Right cardiac atrium (tissue), 5 donors: ENCODE results near the gene B9D1. TPM values are rescaled to one million over a fixed set of nuclear protein-coding genes. Genes with fewer than 3 reads are reported as not detected.

Experiments used
- ATAC-seq, 2 donors: fragments of 200-7000 bp; cut with Tn5 transposase; one replicate each; pipeline versions ENCODE4 v1.8.0 to v1.9.1; 2020; ENCODE audit warnings: moderate library complexity in 2 of 2, mild to moderate bottlenecking in 1 of 2
- DNase-seq, 3 donors: peaks; one replicate each; pipeline ENCODE4 v3.0.0-alpha.2; 2020
- H3K27ac ChIP-seq: one replicate; pipeline ENCODE4 v1.5.1; 2013; ENCODE audit warnings: mild to moderate bottlenecking, low read length, control low read depth, moderate library complexity
- H3K27me3 ChIP-seq: one replicate; pipeline ENCODE4 v1.6.1; 2013; ENCODE audit not compliant: control insufficient read depth, insufficient read depth
- H3K4me1 ChIP-seq: one replicate; pipeline ENCODE4 v1.6.1; 2013; ENCODE audit warnings: low read length; ENCODE audit not compliant: control insufficient read depth, insufficient read depth
- H3K4me3 ChIP-seq: one replicate; pipeline ENCODE4 v1.5.1; 2013; ENCODE audit warnings: low read length, control low read depth
- H3K9me3 ChIP-seq: one replicate; pipeline ENCODE4 v1.6.1; 2013; ENCODE audit warnings: low read length; ENCODE audit not compliant: control insufficient read depth
- WGBS: extraction: QIAGEN DNeasy Blood & Tissue Kit; methylation state at CpG from one replicate; pipeline ENCODE4 v1.1.7; 2013; 5-methylcytosine and 5-hydroxymethylcytosine counted together
- intact Hi-C, 4 donors: fragments of 100-400 bp; cut with DNase I; formaldehyde crosslinking; loops; one replicate each; pipeline versions ENCODE4 v1.11.0 to v1.14.0; 2022 to 2023
- polyA plus RNA-seq: library from polyadenylated mRNA; stranded (reverse); fragments of 200-250 nt; gene quantifications from one replicate; pipeline ENCODE4 v1.2.3, GENCODE V29; 2013
- total RNA-seq, 4 donors: library from RNA; stranded (reverse); fragmentation: NEBNext Ultra II Directional; extraction: Animal tissue kit (Norgen Biotek cat#: 25700); gene quantifications; one replicate each; pipeline ENCODE4 v1.2.1, GENCODE V29; 2021
- donor health status: healthy with polysubstance abuse.
- donor health status: DM: no; HTN: yes; CAD: no.
- donor health status: DM: no; HTN: no; CAD: no.
- donor health status: DM: no; HTN: yes; CAD: no; lungs with severe emphysema.
- donor health status: DM: yes; HTN: yes; CAD: no.

Gene B9D1
- total and polyA plus RNA-seq, 5 donors = 9.8 to 20.9 (median 12.2) TPM

DNA sequence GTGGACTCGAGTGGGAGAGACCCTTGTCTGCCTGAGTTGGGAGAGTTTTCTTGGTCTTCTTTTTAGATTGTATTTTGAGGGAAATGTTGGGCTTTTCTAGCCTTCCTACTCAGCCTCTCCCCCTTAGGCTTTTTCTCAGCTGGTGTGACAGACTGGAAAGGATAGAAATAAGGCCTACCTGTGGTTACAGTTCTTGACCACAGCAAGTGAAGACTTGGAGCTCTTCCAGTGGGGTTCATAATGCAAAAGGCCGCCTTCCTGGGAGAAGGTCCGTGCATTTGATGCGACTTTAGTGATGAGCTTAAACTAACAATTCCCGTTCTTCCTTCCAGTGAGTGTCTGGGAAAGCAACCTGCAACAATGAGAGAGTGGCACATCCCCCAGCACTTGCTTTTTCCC, 56.8 kb downstream of the B9D1 start:
- H3K27ac ChIP-seq = no peak overlapping the region
- no peaks in the 10 kb centered on the region for H3K27me3 ChIP-seq
- no peaks in the 10 kb centered on the region for H3K9me3 ChIP-seq
- DNase-seq = no peak
- H3K4me1 ChIP-seq = peaks cover 32% of the 10 kb centered on the region
- no peak overlapping the region for H3K4me3 ChIP-seq
- 89% methylated on average over 5 of the region's 5 CpGs for WGBS
- ATAC-seq = no peak
- intact Hi-C loops = no loop called here

DNA sequence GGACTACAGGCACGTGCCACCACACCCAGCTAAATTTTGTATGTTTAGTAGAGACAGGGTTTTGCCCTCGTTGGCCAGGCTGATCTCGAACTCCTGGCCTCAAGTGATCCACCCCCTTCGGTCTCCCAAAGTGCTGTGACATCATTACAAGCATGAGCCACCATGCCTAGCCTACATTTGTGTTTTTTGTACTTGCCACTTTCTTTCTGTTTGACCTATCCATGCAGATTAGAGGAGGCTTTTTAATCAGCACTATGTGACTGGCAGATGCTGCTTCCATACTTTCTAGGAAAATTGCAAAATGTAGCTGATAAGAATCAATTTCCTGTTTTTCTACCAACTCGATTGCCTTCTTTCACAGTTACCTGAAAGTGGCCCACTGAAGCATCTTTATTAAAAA, 57.3 kb downstream of the B9D1 start:
- 76% methylated on average over 5 of the region's 5 CpGs for WGBS
- intact Hi-C loops = no loop called here
- Histone ChIP-seq H3K9me3 (no peaks in the 10 kb centered on the region), H3K4me3 (no peak overlapping the region), H3K4me1 (peaks cover 33% of the 10 kb centered on the region), H3K27ac (no peak overlapping the region), H3K27me3 (no peaks in the 10 kb centered on the region)
- ATAC-seq (no peak), DNase-seq (no peak)

DNA sequence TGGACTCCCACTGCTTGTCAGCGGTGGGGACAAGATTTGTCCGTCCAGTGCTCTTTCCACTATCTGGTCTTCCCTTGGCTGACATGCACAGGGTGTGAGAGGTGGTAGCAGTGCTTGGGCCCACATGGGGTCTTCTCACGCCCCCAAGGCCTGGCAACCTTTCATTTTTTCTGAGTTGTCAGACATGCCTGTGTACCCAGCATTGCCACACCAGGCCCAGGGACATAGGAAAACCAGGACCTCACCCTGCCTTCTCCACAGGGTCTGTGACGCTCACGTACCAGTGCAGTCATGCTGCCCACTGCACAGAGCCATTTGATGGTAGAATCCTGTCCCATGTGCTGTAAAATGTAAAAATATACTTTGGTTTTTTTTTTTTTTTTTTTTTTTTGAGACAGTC, 57.8 kb downstream of the B9D1 start:
- 85% methylated on average over 5 of the region's 5 CpGs for WGBS
- no peaks in the 10 kb centered on the region for H3K27me3 ChIP-seq
- H3K9me3 ChIP-seq = no peaks in the 10 kb centered on the region
- no peak overlapping the region for H3K4me3 ChIP-seq
- intact Hi-C loops = no loop called here
- no peak for DNase-seq
- H3K27ac ChIP-seq = peak overlapping the region; percentile 39
- H3K4me1 ChIP-seq = peaks cover 33% of the 10 kb centered on the region
- no peak for ATAC-seq

GRCh38 chr17:19304209-19304608, 58.3 kb downstream of the B9D1 start:
- no peak overlapping the region for H3K4me3 ChIP-seq
- WGBS = 44% methylated on average over 7 of the region's 7 CpGs
- H3K4me1 ChIP-seq = peaks cover 34% of the 10 kb centered on the region
- DNase-seq = peak; percentile 44 to 74 (median 68)
- H3K9me3 ChIP-seq = no peaks in the 10 kb centered on the region
- no peaks in the 10 kb centered on the region for H3K27me3 ChIP-seq
- H3K27ac ChIP-seq = peak overlapping the region; percentile 39
- intact Hi-C loops = no loop called here
- ATAC-seq = peak; percentile 63 to 71

- Histone ChIP-seq H3K4me1 (peaks cover 35% of the 10 kb centered on the region), H3K27ac (peak overlapping the region; percentile 75), H3K4me3 (no peak overlapping the region), H3K9me3 (no peaks in the 10 kb centered on the region), H3K27me3 (no peaks in the 10 kb centered on the region)
- ATAC-seq (peak; percentile 7 to 19), DNase-seq (peak in 1 of 3 donors; percentile 31)
- intact Hi-C loops = no loop called here
- 52% methylated on average over 9 of the region's 9 CpGs for WGBS
Observed at GRCh38 chr17:19303367-19303776, 59.2 kb downstream of the B9D1 start.

DNA sequence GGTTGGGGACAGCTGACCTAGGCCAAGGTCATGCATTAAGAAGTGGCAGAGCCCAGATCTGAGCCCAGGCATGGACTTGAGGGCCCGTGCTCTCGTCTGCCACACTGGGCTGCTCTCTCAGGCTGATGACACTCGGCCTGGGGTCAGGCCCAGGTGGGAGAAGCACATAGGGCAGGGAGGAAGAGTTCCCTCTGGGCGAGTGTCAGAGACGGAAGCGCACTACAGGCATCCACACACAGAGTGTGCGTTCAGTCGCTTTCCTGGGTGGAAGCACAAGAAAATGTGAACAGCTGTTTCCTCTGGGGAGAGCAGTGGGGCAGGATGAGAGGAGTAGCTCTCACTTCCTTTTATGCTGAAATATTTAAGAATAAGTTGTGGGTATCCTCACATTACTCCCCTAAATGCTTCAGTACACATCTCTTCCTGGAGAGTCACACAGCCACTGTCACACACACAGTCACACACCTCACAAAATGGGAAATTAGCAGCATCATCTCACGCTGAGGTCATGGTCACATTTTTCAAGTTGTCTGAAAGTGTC, 59.7 kb downstream of the B9D1 start:
- peaks cover 35% of the 10 kb centered on the region for H3K4me1 ChIP-seq
- no peaks in the 10 kb centered on the region for H3K27me3 ChIP-seq
- intact Hi-C loops = no loop called here
- DNase-seq (no peak), ATAC-seq (peak in 1 of 2 donors; percentile 7)
- no peaks in the 10 kb centered on the region for H3K9me3 ChIP-seq
- WGBS = 47% methylated on average over 9 of the region's 9 CpGs
- no peak overlapping the region for H3K4me3 ChIP-seq
- peak overlapping the region; percentile 75 for H3K27ac ChIP-seq

DNA sequence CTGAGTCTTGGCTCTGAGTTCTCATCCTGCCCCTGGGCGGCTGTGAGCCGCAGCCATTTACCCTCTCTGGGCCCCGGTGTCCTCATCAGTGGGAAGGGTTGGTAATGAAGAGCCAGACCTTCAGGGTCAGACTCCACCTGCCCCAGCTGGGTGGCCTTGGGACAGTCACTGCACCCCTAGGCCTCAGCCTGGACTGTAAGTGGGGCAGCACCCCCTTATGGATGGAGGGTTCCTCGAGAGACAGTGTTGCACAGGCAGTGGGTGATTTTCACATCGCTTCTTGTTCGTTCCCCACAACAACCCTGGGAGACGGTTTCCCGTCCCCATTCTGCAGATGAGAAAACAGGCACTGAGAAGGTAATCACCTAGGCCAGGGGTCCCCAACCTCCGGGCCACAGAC, 60.5 kb downstream of the B9D1 start:
- WGBS = 93% methylated on average over 9 of the region's 9 CpGs
- no peaks in the 10 kb centered on the region for H3K9me3 ChIP-seq

GRCh38 chr17:19301274-19301951, 61.1 kb downstream of the B9D1 start:
- WGBS = 72% methylated on average over 5 of the region's 5 CpGs
- H3K27me3 ChIP-seq = no peaks in the 10 kb centered on the region
- DNase-seq = peak in 2 of 3 donors; percentile 36 to 59
- ATAC-seq = peak; percentile 32 to 35
- intact Hi-C loops = no loop called here
- no peak overlapping the region for H3K4me3 ChIP-seq
- H3K9me3 ChIP-seq = no peaks in the 10 kb centered on the region
- peaks cover 41% of the 10 kb centered on the region for H3K4me1 ChIP-seq
- peak overlapping the region; percentile 68 for H3K27ac ChIP-seq

More for the DNA sequence above, 60.5 kb downstream of the B9D1 start:
- intact Hi-C loops = no loop called here
- Histone ChIP-seq H3K4me1 (peaks cover 37% of the 10 kb centered on the region), H3K4me3 (no peak overlapping the region), H3K27me3 (no peaks in the 10 kb centered on the region), H3K27ac (peak overlapping the region; percentile 68)
- no peak for DNase-seq
- no peak for ATAC-seq

DNA sequence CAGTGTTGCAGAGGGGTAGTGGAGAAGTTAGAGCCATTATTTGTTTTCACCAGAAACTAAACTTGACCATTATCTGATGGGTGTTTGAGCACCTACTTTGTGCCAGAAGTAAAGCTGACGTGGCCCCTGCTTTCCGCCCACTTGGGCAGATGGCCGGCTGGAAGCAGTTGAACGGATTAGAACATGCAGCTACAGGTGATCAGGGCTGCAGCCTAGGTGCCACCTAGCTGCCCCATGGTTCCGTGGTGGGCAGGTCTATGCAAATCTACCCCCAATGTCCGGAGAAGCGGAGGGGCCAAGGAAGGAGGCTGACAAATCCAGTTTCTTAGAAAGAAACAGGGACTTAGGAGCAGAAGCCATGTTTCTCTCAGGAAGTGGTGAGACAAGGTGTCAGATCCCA, 62.7 kb downstream of the B9D1 start:
- DNase-seq = peak in 1 of 3 donors; percentile 23
- WGBS = 81% methylated on average over 7 of the region's 7 CpGs
- H3K9me3 ChIP-seq = no peaks in the 10 kb centered on the region
- H3K27me3 ChIP-seq = no peaks in the 10 kb centered on the region
- intact Hi-C loops = no loop called here
- no peak for ATAC-seq
- peaks cover 37% of the 10 kb centered on the region for H3K4me1 ChIP-seq
- H3K4me3 ChIP-seq = no peak overlapping the region
- H3K27ac ChIP-seq = no peak overlapping the region

DNA sequence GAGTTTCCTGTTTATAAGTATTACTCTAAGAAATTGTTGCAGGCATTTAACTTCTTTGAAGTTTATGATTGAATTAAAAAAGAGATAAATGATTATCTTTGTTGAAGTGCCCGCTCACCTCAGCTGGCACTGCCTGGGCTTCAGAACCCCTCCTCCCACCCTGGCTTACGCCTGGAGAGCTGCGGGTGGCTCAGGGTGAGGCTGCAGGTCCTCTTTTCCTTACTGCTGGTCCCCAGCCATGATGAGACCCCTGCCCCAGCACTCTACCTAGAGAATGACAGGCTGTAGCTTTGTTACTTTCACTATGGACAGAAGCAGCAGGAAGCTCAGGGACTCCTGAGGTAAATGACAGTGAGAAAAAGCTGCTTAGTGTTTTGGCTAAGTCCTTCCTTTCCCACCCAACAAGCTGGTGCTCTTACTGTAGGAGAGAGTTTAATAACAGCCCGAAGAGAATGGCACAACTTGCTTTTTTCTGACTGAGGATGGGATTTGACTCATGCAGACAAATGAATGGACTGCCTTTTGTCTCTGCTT, 63.2 kb downstream of the B9D1 start:
- H3K27ac ChIP-seq = peak overlapping the region; percentile 25
- H3K4me1 ChIP-seq = peaks cover 31% of the 10 kb centered on the region
- DNase-seq (peak in 1 of 3 donors; percentile 18), ATAC-seq (no peak)
- H3K27me3 ChIP-seq = no peaks in the 10 kb centered on the region
- 70% methylated on average over 4 of the region's 4 CpGs for WGBS
- intact Hi-C loops = no loop called here
- H3K9me3 ChIP-seq = no peaks in the 10 kb centered on the region
- no peak overlapping the region for H3K4me3 ChIP-seq

- Histone ChIP-seq H3K27ac (peak overlapping the region; percentile 56), H3K27me3 (no peaks in the 10 kb centered on the region), H3K9me3 (no peaks in the 10 kb centered on the region), H3K4me3 (no peak overlapping the region), H3K4me1 (peaks cover 28% of the 10 kb centered on the region)
- 47% methylated on average over 6 of the region's 6 CpGs for WGBS
- peak in 1 of 3 donors; percentile 37 for DNase-seq
- intact Hi-C loops = no loop called here
- ATAC-seq = no peak
Observed at GRCh38 chr17:19298569-19299213, 63.8 kb downstream of the B9D1 start.
